ENCODE measurements around the gene DPP4. TPM values are rescaled to one million over a fixed set of nuclear protein-coding genes. Genes with fewer than 3 reads are reported as not detected.

The DPP4 gene
- total RNA-seq, 4 donors from 2014 or later = 1.6 to 6.7 (median 3.2) TPM

GRCh38 chr2:162069267-162069903 is 4.6 kb downstream of the DPP4 start:
- Histone ChIP-seq H3K4me3 (no peak overlapping the region), H3K27me3 (peaks cover 13% of the 10 kb centered on the region), H3K9me3 (no peaks in the 10 kb centered on the region), H3K4me1 (peaks cover 0 to 26% (median 0%) of the 10 kb centered on the region in 3 donors), H3K36me3 (no peaks in the 10 kb centered on the region), H3K27ac (no peak overlapping the region)
- ATAC-seq = no peak
- WGBS, 2 donors (ENCODE audit: low coverage in 1 of 2) = 75 to 80% methylated on average over 3 to 4 of the region's 4 CpGs
- TF ChIP-seq POLR2AphosphoS5 (IDR thresholded peaks at IDR 0.05) (no peak), CTCF (IDR thresholded peaks at IDR 0.05) (no peak), POLR2A (IDR thresholded peaks at IDR 0.05) (no peak), EP300 (IDR thresholded peaks at IDR 0.05) (no peak)

GRCh38 chr2:162067596-162067995 is 6.4 kb downstream of the DPP4 start:
- Histone ChIP-seq H3K4me1 (peaks cover 0 to 8% (median 0%) of the 10 kb centered on the region in 3 donors), H3K4me3 (no peak overlapping the region), H3K27ac (no peak overlapping the region), H3K27me3 (no peaks in the 10 kb centered on the region), H3K9me3 (no peaks in the 10 kb centered on the region), H3K36me3 (no peaks in the 10 kb centered on the region)
- no peak for ATAC-seq
- TF ChIP-seq EP300 (IDR thresholded peaks at IDR 0.05) (no peak), CTCF (IDR thresholded peaks at IDR 0.05) (no peak), POLR2A (IDR thresholded peaks at IDR 0.05) (no peak), POLR2AphosphoS5 (IDR thresholded peaks at IDR 0.05) (no peak)
- 71 to 88% methylated on average over 1 of the region's 1 CpG for WGBS, 2 donors (ENCODE audit: low coverage in 1 of 2)

GRCh38 chr2:162065767-162066166 is 8.2 kb downstream of the DPP4 start:
- Histone ChIP-seq H3K9me3 (no peaks in the 10 kb centered on the region), H3K27me3 (no peaks in the 10 kb centered on the region), H3K27ac (no peak overlapping the region), H3K36me3 (no peaks in the 10 kb centered on the region), H3K4me3 (no peak overlapping the region), H3K4me1 (no peaks in the 10 kb centered on the region)
- TF ChIP-seq CTCF (IDR thresholded peaks at IDR 0.05) = no peak
- TF ChIP-seq POLR2AphosphoS5 (IDR thresholded peaks at IDR 0.05) = no peak
- no peak for TF ChIP-seq EP300 (IDR thresholded peaks at IDR 0.05)
- TF ChIP-seq POLR2A (IDR thresholded peaks at IDR 0.05) = no peak
- ATAC-seq = no peak

GRCh38 chr2:162063899-162064298 is 10.1 kb downstream of the DPP4 start:
- TF ChIP-seq POLR2A (IDR thresholded peaks at IDR 0.05) (no peak), EP300 (IDR thresholded peaks at IDR 0.05) (no peak), POLR2AphosphoS5 (IDR thresholded peaks at IDR 0.05) (no peak), CTCF (IDR thresholded peaks at IDR 0.05) (no peak)
- H3K27ac ChIP-seq = no peak overlapping the region
- ATAC-seq = no peak
- no peaks in the 10 kb centered on the region for H3K36me3 ChIP-seq
- no peaks in the 10 kb centered on the region for H3K4me1 ChIP-seq
- H3K27me3 ChIP-seq = no peaks in the 10 kb centered on the region
- WGBS, 2 donors (ENCODE audit: low coverage in 1 of 2) = 90 to 97% methylated on average over 2 to 3 of the region's 3 CpGs
- no peak overlapping the region for H3K4me3 ChIP-seq
- no peaks in the 10 kb centered on the region for H3K9me3 ChIP-seq

GRCh38 chr2:162063281-162063680 is 10.7 kb downstream of the DPP4 start:
- TF ChIP-seq POLR2AphosphoS5 (IDR thresholded peaks at IDR 0.05) = no peak
- TF ChIP-seq CTCF (IDR thresholded peaks at IDR 0.05) = no peak
- TF ChIP-seq POLR2A (IDR thresholded peaks at IDR 0.05) = no peak
- no peak for TF ChIP-seq EP300 (IDR thresholded peaks at IDR 0.05)
- Histone ChIP-seq H3K36me3 (no peaks in the 10 kb centered on the region), H3K27me3 (no peaks in the 10 kb centered on the region), H3K9me3 (no peaks in the 10 kb centered on the region), H3K27ac (no peak overlapping the region), H3K4me1 (no peaks in the 10 kb centered on the region), H3K4me3 (no peak overlapping the region)
- no peak for ATAC-seq
- 44 to 83% methylated on average over 2 of the region's 2 CpGs for WGBS, 2 donors (ENCODE audit: low coverage in 1 of 2)
